HEK293 (cell line): ENCODE results near the gene PPIL6.

Experiments
- GLI2 ChIP-seq: fragments of 450-650 bp; formaldehyde crosslinking; IDR thresholded peaks from 2 replicates; pipeline ENCODE4; 2017; ENCODE audit warnings: missing biosample characterization, missing genetic modification characterization, low read depth, borderline replicate concordance
- HOXA7 ChIP-seq: sonication (generic); formaldehyde crosslinking; IDR thresholded peaks from 2 replicates; pipeline ENCODE4 v1.8.1; 2022; ENCODE audit warnings: missing genetic modification reagents, borderline replicate concordance
- HOXC10 ChIP-seq: sonication (generic); formaldehyde crosslinking; IDR thresholded peaks from 2 replicates; pipeline ENCODE4 v1.8.1; 2023; ENCODE audit warnings: mild to moderate bottlenecking, missing genetic modification reagents
- IKZF3 ChIP-seq: fragments of 450-650 bp; IDR thresholded peaks from 2 replicates; pipeline ENCODE4 v1.5.0; 2018; ENCODE audit warnings: missing biosample characterization, mild to moderate bottlenecking, missing genetic modification characterization, moderate library complexity
- KLF16 ChIP-seq: fragments of 450-650 bp; formaldehyde crosslinking; IDR thresholded peaks from 2 replicates; pipeline ENCODE4 v1.5.1; 2017; ENCODE audit warnings: missing biosample characterization, missing genetic modification characterization
- MEIS1 ChIP-seq: sonication (generic); formaldehyde crosslinking; IDR thresholded peaks from 2 replicates; pipeline ENCODE4 v1.8.1; 2022; ENCODE audit warnings: missing genetic modification reagents, mild to moderate bottlenecking, borderline replicate concordance
- MZF1 ChIP-seq: fragments of 450-650 bp; formaldehyde crosslinking; IDR thresholded peaks from 2 replicates; pipeline ENCODE4 v1.5.1; 2017; ENCODE audit warnings: missing biosample characterization, missing genetic modification characterization, borderline replicate concordance
- OSR2 ChIP-seq: fragments of 450-650 bp; formaldehyde crosslinking; IDR thresholded peaks from 2 replicates; pipeline ENCODE4 v1.5.1; 2016; ENCODE audit warnings: missing biosample characterization, missing genetic modification characterization
- REST ChIP-seq: fragments of 450-650 bp; formaldehyde crosslinking; IDR thresholded peaks from 2 replicates; pipeline ENCODE4 v1.5.1; 2016; ENCODE audit warnings: missing biosample characterization, missing genetic modification characterization
- SCRT2 ChIP-seq: fragments of 450-650 bp; formaldehyde crosslinking; IDR thresholded peaks from 2 replicates; pipeline ENCODE4 v1.5.1; 2016; ENCODE audit warnings: missing biosample characterization, missing genetic modification characterization
- ZBTB6 ChIP-seq: fragments of 450-650 bp; formaldehyde crosslinking; IDR thresholded peaks from 2 replicates; pipeline ENCODE4 v1.5.1; 2017; ENCODE audit warnings: missing biosample characterization, missing genetic modification characterization
- ZIC2 ChIP-seq: fragments of 450-650 bp; formaldehyde crosslinking; IDR thresholded peaks from 2 replicates; pipeline ENCODE4 v1.5.1; 2016; ENCODE audit warnings: missing biosample characterization, missing genetic modification characterization
- ZNF174 ChIP-seq: fragments of 450-650 bp; formaldehyde crosslinking; IDR thresholded peaks from 2 replicates; pipeline ENCODE4 v1.5.0; 2017; ENCODE audit warnings: missing biosample characterization, mild to moderate bottlenecking, missing genetic modification characterization
- ZNF18 ChIP-seq: fragments of 450-650 bp; formaldehyde crosslinking; IDR thresholded peaks from 2 replicates; pipeline ENCODE4 v1.5.1; 2016; ENCODE audit warnings: missing biosample characterization, missing genetic modification characterization
- ZNF214 ChIP-seq: fragments of 450-650 bp; formaldehyde crosslinking; IDR thresholded peaks from 2 replicates; pipeline ENCODE4 v1.5.1; 2017; ENCODE audit warnings: missing biosample characterization, mild to moderate bottlenecking, missing genetic modification characterization, borderline replicate concordance
- ZNF221 ChIP-seq: fragments of 450-650 bp; formaldehyde crosslinking; IDR thresholded peaks from 2 replicates; pipeline ENCODE4 v1.5.1; 2017; ENCODE audit warnings: missing biosample characterization, missing genetic modification characterization, borderline replicate concordance
- ZNF223 ChIP-seq: fragments of 450-650 bp; formaldehyde crosslinking; IDR thresholded peaks from 2 replicates; pipeline ENCODE4 v1.5.1; 2016; ENCODE audit warnings: missing biosample characterization, missing genetic modification characterization
- ZNF266 ChIP-seq: fragments of 450-650 bp; formaldehyde crosslinking; IDR thresholded peaks from 2 replicates; pipeline ENCODE4 v1.5.1; 2016; ENCODE audit warnings: missing biosample characterization, missing genetic modification characterization, low read depth
- ZNF335 ChIP-seq: fragments of 450-650 bp; formaldehyde crosslinking; conservative IDR thresholded peaks from 2 replicates; pipeline ENCODE4 v1.5.1; 2016; ENCODE audit warnings: missing biosample characterization, missing genetic modification characterization
- ZNF398 ChIP-seq: fragments of 450-650 bp; formaldehyde crosslinking; IDR thresholded peaks from 2 replicates; pipeline ENCODE4 v1.5.1; 2017; ENCODE audit warnings: missing biosample characterization, missing genetic modification characterization
- ZNF48 ChIP-seq: fragments of 450-650 bp; formaldehyde crosslinking; IDR thresholded peaks from 2 replicates; pipeline ENCODE4 v1.5.1; 2016; ENCODE audit warnings: missing biosample characterization, missing genetic modification characterization
- ZNF514 ChIP-seq: fragments of 450-650 bp; formaldehyde crosslinking; IDR thresholded peaks from 2 replicates; pipeline ENCODE4 v1.5.1; 2016; ENCODE audit warnings: missing biosample characterization, missing genetic modification characterization
- ZNF555 ChIP-seq: fragments of 450-650 bp; formaldehyde crosslinking; conservative IDR thresholded peaks from 2 replicates; pipeline ENCODE4 v1.5.1; 2017; ENCODE audit warnings: missing biosample characterization, mild to moderate bottlenecking, missing genetic modification characterization, inconsistent platforms
- ZNF596 ChIP-seq: fragments of 450-650 bp; IDR thresholded peaks from 2 replicates; pipeline ENCODE4 v1.5.0; 2018; ENCODE audit warnings: missing biosample characterization, mild to moderate bottlenecking, missing genetic modification characterization, moderate library complexity
- ZNF776 ChIP-seq: fragments of 450-650 bp; formaldehyde crosslinking; IDR thresholded peaks from 2 replicates; pipeline ENCODE4 v1.5.0; 2017; ENCODE audit warnings: missing biosample characterization, missing genetic modification characterization, borderline replicate concordance
- ZNF830 ChIP-seq: fragments of 450-650 bp; IDR thresholded peaks from 2 replicates; pipeline ENCODE4 v1.5.0; 2018; ENCODE audit warnings: missing biosample characterization, missing genetic modification characterization, low read depth, mild to moderate bottlenecking, moderate library complexity
- ZSCAN16 ChIP-seq: fragments of 450-650 bp; formaldehyde crosslinking; IDR thresholded peaks from 2 replicates; pipeline ENCODE4 v1.5.1; 2016; ENCODE audit warnings: missing biosample characterization, missing genetic modification characterization
- ZSCAN18 ChIP-seq: fragments of 450-650 bp; formaldehyde crosslinking; IDR thresholded peaks from 2 replicates; pipeline ENCODE4 v1.5.1; 2016; ENCODE audit warnings: missing biosample characterization, missing genetic modification characterization
- ZSCAN4 ChIP-seq: fragments of 450-650 bp; formaldehyde crosslinking; IDR thresholded peaks from 2 replicates; pipeline ENCODE4 v1.5.1; 2017; ENCODE audit warnings: missing biosample characterization, missing genetic modification characterization

Gene PPIL6

GRCh38 chr6:109382576-109383437 is 57.6 kb downstream of the PPIL6 start (continued):
- TF ChIP-seq ZNF398 (tag by site-specific recombination) (no peak), ZNF18 (no peak), ZNF335 (tag by site-specific recombination) (peak; percentile 68), REST (no peak), ZBTB6 (tag by site-specific recombination) (no peak), OSR2 (tag by site-specific recombination) (peak; percentile 64), ZNF174 (tag by site-specific recombination) (no peak), HOXC10 (CRISPR knock-in tag) (peak; percentile 46; the same call in 1 of the 2 replicates), ZNF223 (tag by site-specific recombination) (no peak), ZNF830 (tag by site-specific recombination) (no peak), ZNF555 (tag by site-specific recombination) (no peak), ZSCAN4 (0 out of 2 replicates have a peak, but pooled peaks have one; percentile 7), GLI2 (tag by site-specific recombination) (no peak; the same call in 1 of the 2 replicates), SCRT2 (tag by site-specific recombination) (no peak), ZNF221 (tag by site-specific recombination) (no peak), MZF1 (no peak), IKZF3 (tag by site-specific recombination) (no peak), ZIC2 (tag by site-specific recombination) (0 out of 2 replicates have a peak, but pooled peaks have one; percentile 6), ZNF48 (tag by site-specific recombination) (no peak), ZNF266 (tag by site-specific recombination) (no peak), ZSCAN16 (tag by site-specific recombination) (no peak; the same call in 1 of the 2 replicates), ZSCAN18 (tag by site-specific recombination) (no peak), ZNF776 (tag by site-specific recombination) (no peak), ZNF514 (no peak), ZNF596 (tag by site-specific recombination) (no peak), KLF16 (peak; percentile 92; the same call in 1 of the 2 replicates), HOXA7 (no peak), ZNF214 (tag by site-specific recombination) (no peak), MEIS1 (CRISPR knock-in tag) (no peak)
